Thyroid gland (tissue), 4 donors: Measurements from ENCODE around the gene UTS2.

Experiments
- CTCF ChIP-seq, 6 experiments: fragments of 200-600 bp in 3 of 6; fragments of 450-650 bp in 3 of 6; sonication (generic) in 3 of 6; IDR thresholded peaks; one replicate each; pipeline ENCODE4 v1.5.1; 2016 to 2019; ENCODE audit warnings: antibody characterized with exemption in 6 of 6, mild to moderate bottlenecking in 2 of 6, inconsistent platforms in 1 of 6, moderate library complexity in 1 of 6
- POLR2A ChIP-seq, 2 donors: fragments of 450-650 bp; IDR thresholded peaks; one replicate each; pipeline ENCODE4 v1.6.1; 2017; ENCODE audit warnings: antibody characterized with exemption in 2 of 2, mild to moderate bottlenecking in 2 of 2, moderate library complexity in 1 of 2

DNA sequence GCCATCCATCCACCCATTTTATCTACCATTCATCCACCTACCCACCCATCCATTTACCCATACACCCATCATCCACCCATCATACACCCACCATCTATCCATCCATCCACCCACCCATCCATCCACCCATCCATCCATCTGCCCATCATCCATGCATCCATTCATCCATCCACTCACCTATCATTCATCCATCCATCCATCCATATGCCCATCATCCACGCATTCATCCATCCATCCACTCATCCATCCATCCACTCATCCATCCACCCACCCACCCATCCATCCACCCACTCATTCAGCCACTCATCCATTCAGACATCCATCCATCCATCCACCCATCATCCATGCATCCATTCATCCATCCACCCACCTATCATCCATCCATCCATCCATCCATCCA is 31.9 kb upstream of the UTS2 start:
- no peak for TF ChIP-seq POLR2A (IDR thresholded peaks at IDR 0.05)
- TF ChIP-seq CTCF (IDR thresholded peaks at IDR 0.05): no peak
